Immature natural killer cell (primary cell): ENCODE measurements around the gene ANKS1B. TPM values are rescaled to one million over a fixed set of nuclear protein-coding genes. Genes with fewer than 3 reads are reported as not detected.

Source experiments
- DNase-seq, 3 donors: peaks; one replicate each; pipeline ENCODE4 v3.0.0; 2022; ENCODE audit warnings: mixed read lengths in 1 of 3
- H3K27ac Mint-ChIP-seq, 6 donors: one replicate each; pipeline ENCODE4 v1.8.0; 2020; ENCODE audit warnings: mixed read lengths in 6 of 6, mild to moderate bottlenecking in 5 of 6, inconsistent platforms in 4 of 6, moderate library complexity in 3 of 6
- H3K27me3 Mint-ChIP-seq, 3 donors: one replicate each; pipeline ENCODE4 v1.8.0; 2020 to 2021; ENCODE audit warnings: low read depth in 3 of 3, mild to moderate bottlenecking in 3 of 3, mixed read lengths in 3 of 3, moderate library complexity in 3 of 3, inconsistent platforms in 1 of 3
- H3K36me3 Mint-ChIP-seq, 3 donors: one replicate each; pipeline ENCODE4 v1.8.0; 2020; ENCODE audit warnings: mixed read lengths in 3 of 3, inconsistent platforms in 2 of 3, mild to moderate bottlenecking in 2 of 3
- H3K4me1 Mint-ChIP-seq, 2 donors: one replicate each; pipeline ENCODE4 v1.8.0; 2020; ENCODE audit warnings: inconsistent platforms in 2 of 2, mild to moderate bottlenecking in 2 of 2, mixed read lengths in 2 of 2, moderate library complexity in 1 of 2
- H3K4me3 Mint-ChIP-seq, 5 donors: one replicate each; pipeline ENCODE4 v1.8.0; 2020; ENCODE audit warnings: mild to moderate bottlenecking in 5 of 5, mixed read lengths in 5 of 5, inconsistent platforms in 3 of 5, moderate library complexity in 3 of 5
- H3K9me3 Mint-ChIP-seq, 6 donors: one replicate each; pipeline ENCODE4 v1.8.0; 2020; ENCODE audit warnings: mild to moderate bottlenecking in 6 of 6, mixed read lengths in 6 of 6, inconsistent platforms in 4 of 6, moderate library complexity in 3 of 6
- polyA plus RNA-seq, 3 donors: library from polyadenylated mRNA; unstranded; fragments of 300-500 nt; fragmentation: Illumina TruSeq; gene quantifications; one replicate each; pipeline ENCODE4 v1.2.3, GENCODE V29; 2021

ANKS1B gene
- polyA plus RNA-seq, 3 donors from 2014 or later, result not detected

- peaks cover 0 to 2% (median 0%) of the 10 kb centered on the region in 3 donors for H3K27me3 Mint-ChIP-seq
- H3K27ac Mint-ChIP-seq, result no peak overlapping the region
- H3K9me3 Mint-ChIP-seq, result peaks cover 0 to 16% (median under 1%) of the 10 kb centered on the region in 6 donors
- no peaks in the 10 kb centered on the region for H3K36me3 Mint-ChIP-seq
- no peak overlapping the region for H3K4me3 Mint-ChIP-seq
- no peaks in the 10 kb centered on the region for H3K4me1 Mint-ChIP-seq
- DNase-seq, result no peak
Measured at GRCh38 chr12:99901181-99901580, 83.6 kb downstream of the ANKS1B start.

GRCh38 chr12:99898645-99899044 is 86.1 kb downstream of the ANKS1B start:
- DNase-seq, result no peak
- Mint-ChIP-seq H3K36me3 (no peaks in the 10 kb centered on the region), H3K4me3 (no peak overlapping the region), H3K27ac (no peak overlapping the region), H3K4me1 (no peaks in the 10 kb centered on the region), H3K27me3 (peaks cover 0 to 2% (median 0%) of the 10 kb centered on the region in 3 donors), H3K9me3 (peaks cover 0 to 16% (median under 1%) of the 10 kb centered on the region in 6 donors)

- peaks cover 2 to 11% (median 8%) of the 10 kb centered on the region in 6 donors for H3K9me3 Mint-ChIP-seq
- no peak overlapping the region for H3K27ac Mint-ChIP-seq
- H3K36me3 Mint-ChIP-seq, result no peaks in the 10 kb centered on the region
- H3K27me3 Mint-ChIP-seq, result peaks cover 1 to 6% (median 1%) of the 10 kb centered on the region in 3 donors
- DNase-seq, result no peak
- no peaks in the 10 kb centered on the region for H3K4me1 Mint-ChIP-seq
- H3K4me3 Mint-ChIP-seq, result no peak overlapping the region
Measured at GRCh38 chr12:99879439-99879838, 105.3 kb downstream of the ANKS1B start.

GRCh38 chr12:99875081-99875480 is 109.7 kb downstream of the ANKS1B start:
- Mint-ChIP-seq H3K9me3 (peaks cover 7 to 13% (median 9%) of the 10 kb centered on the region in 6 donors), H3K4me3 (no peak overlapping the region), H3K4me1 (no peaks in the 10 kb centered on the region), H3K27ac (no peak overlapping the region), H3K36me3 (peaks cover 0 to 1% (median 0%) of the 10 kb centered on the region in 3 donors), H3K27me3 (peaks cover 0 to 3% (median 1%) of the 10 kb centered on the region in 3 donors)
- no peak for DNase-seq

GRCh38 chr12:99870085-99870484 is 114.7 kb downstream of the ANKS1B start:
- Mint-ChIP-seq H3K9me3 (peaks cover 6 to 21% (median 8%) of the 10 kb centered on the region in 6 donors), H3K4me1 (no peaks in the 10 kb centered on the region), H3K36me3 (peaks cover 0 to 3% (median 0%) of the 10 kb centered on the region in 3 donors), H3K27ac (no peak overlapping the region), H3K27me3 (peaks cover 0 to 1% (median 0%) of the 10 kb centered on the region in 3 donors), H3K4me3 (no peak overlapping the region)
- no peak for DNase-seq

GRCh38 chr12:99861731-99862130 is 123.0 kb downstream of the ANKS1B start:
- Mint-ChIP-seq H3K9me3 (peaks cover 1 to 15% (median 6%) of the 10 kb centered on the region in 6 donors), H3K36me3 (no peaks in the 10 kb centered on the region), H3K4me3 (no peak overlapping the region), H3K27me3 (peaks cover 0 to under 1% (median 0%) of the 10 kb centered on the region in 3 donors), H3K4me1 (no peaks in the 10 kb centered on the region), H3K27ac (no peak overlapping the region)
- no peak for DNase-seq

- peaks cover 6 to 26% (median 13%) of the 10 kb centered on the region in 6 donors for H3K9me3 Mint-ChIP-seq
- peaks cover 0 to 2% (median 0%) of the 10 kb centered on the region in 3 donors for H3K27me3 Mint-ChIP-seq
- no peaks in the 10 kb centered on the region for H3K36me3 Mint-ChIP-seq
- no peak overlapping the region for H3K4me3 Mint-ChIP-seq
- DNase-seq, result no peak
- H3K4me1 Mint-ChIP-seq, result no peaks in the 10 kb centered on the region
- no peak overlapping the region for H3K27ac Mint-ChIP-seq
Measured at GRCh38 chr12:99859126-99859525, 125.6 kb downstream of the ANKS1B start.

GRCh38 chr12:99852666-99853065 is 132.1 kb downstream of the ANKS1B start:
- H3K27ac Mint-ChIP-seq, result no peak overlapping the region

GRCh38 chr12:99847936-99848335 is 136.8 kb downstream of the ANKS1B start:
- no peak overlapping the region for H3K4me3 Mint-ChIP-seq
- no peaks in the 10 kb centered on the region for H3K36me3 Mint-ChIP-seq
- no peaks in the 10 kb centered on the region for H3K27me3 Mint-ChIP-seq
- H3K27ac Mint-ChIP-seq, result no peak overlapping the region
- peaks cover 5 to 28% (median 19%) of the 10 kb centered on the region in 6 donors for H3K9me3 Mint-ChIP-seq
- no peak for DNase-seq
- H3K4me1 Mint-ChIP-seq, result no peaks in the 10 kb centered on the region

More at GRCh38 chr12:99852666-99853065, 132.1 kb downstream of the ANKS1B start:
- no peak overlapping the region for H3K4me3 Mint-ChIP-seq
- H3K4me1 Mint-ChIP-seq, result no peaks in the 10 kb centered on the region
- DNase-seq, result no peak
- peaks cover 3 to 25% (median 18%) of the 10 kb centered on the region in 6 donors for H3K9me3 Mint-ChIP-seq
- H3K36me3 Mint-ChIP-seq, result no peaks in the 10 kb centered on the region
- H3K27me3 Mint-ChIP-seq, result peaks cover 0 to 4% (median 0%) of the 10 kb centered on the region in 3 donors

- no peak overlapping the region for H3K27ac Mint-ChIP-seq
- no peaks in the 10 kb centered on the region for H3K4me1 Mint-ChIP-seq
- no peaks in the 10 kb centered on the region for H3K36me3 Mint-ChIP-seq
- peaks cover 0 to 6% (median 3%) of the 10 kb centered on the region in 6 donors for H3K9me3 Mint-ChIP-seq
- no peak overlapping the region for H3K4me3 Mint-ChIP-seq
- no peak for DNase-seq
- H3K27me3 Mint-ChIP-seq, result no peaks in the 10 kb centered on the region
Measured at GRCh38 chr12:99834710-99835109, 150.0 kb downstream of the ANKS1B start.

GRCh38 chr12:99833397-99833796 is 151.3 kb downstream of the ANKS1B start:
- no peak for DNase-seq
- Mint-ChIP-seq H3K4me1 (no peaks in the 10 kb centered on the region), H3K27ac (no peak overlapping the region), H3K27me3 (peaks cover 0 to 2% (median 0%) of the 10 kb centered on the region in 3 donors), H3K4me3 (no peak overlapping the region), H3K9me3 (peaks cover 0 to 11% (median 4%) of the 10 kb centered on the region in 6 donors), H3K36me3 (no peaks in the 10 kb centered on the region)

GRCh38 chr12:99824900-99825542 is 159.7 kb downstream of the ANKS1B start:
- Mint-ChIP-seq H3K27me3 (peaks cover 0 to 5% (median 1%) of the 10 kb centered on the region in 3 donors), H3K36me3 (no peaks in the 10 kb centered on the region), H3K27ac (no peak overlapping the region), H3K9me3 (peaks cover 2 to 18% (median 8%) of the 10 kb centered on the region in 6 donors), H3K4me3 (no peak overlapping the region), H3K4me1 (no peaks in the 10 kb centered on the region)
- no peak for DNase-seq

GRCh38 chr12:99822273-99822672 is 162.5 kb downstream of the ANKS1B start:
- no peaks in the 10 kb centered on the region for H3K4me1 Mint-ChIP-seq
- H3K36me3 Mint-ChIP-seq, result no peaks in the 10 kb centered on the region
- H3K27ac Mint-ChIP-seq, result no peak overlapping the region
- no peak for DNase-seq
- no peak overlapping the region for H3K4me3 Mint-ChIP-seq
- H3K27me3 Mint-ChIP-seq, result peaks cover 0 to 3% (median 1%) of the 10 kb centered on the region in 3 donors
- H3K9me3 Mint-ChIP-seq, result peaks cover 1 to 12% (median 6%) of the 10 kb centered on the region in 6 donors

GRCh38 chr12:99810718-99811593 is 173.8 kb downstream of the ANKS1B start:
- Mint-ChIP-seq H3K9me3 (peaks cover 0 to 3% (median 0%) of the 10 kb centered on the region in 6 donors), H3K4me1 (no peaks in the 10 kb centered on the region), H3K36me3 (no peaks in the 10 kb centered on the region)

More at GRCh38 chr12:99810718-99811593, 173.8 kb downstream of the ANKS1B start:
- Mint-ChIP-seq H3K27me3 (peaks cover 0 to 3% (median 2%) of the 10 kb centered on the region in 3 donors), H3K27ac (no peak overlapping the region), H3K4me3 (no peak overlapping the region)
- no peak for DNase-seq
